PC-9 (cell line): ENCODE results near the gene FILIP1. TPM values are rescaled to one million over a fixed set of nuclear protein-coding genes. Genes with fewer than 3 reads are reported as not detected.

Experiments used
- BruUV-seq: library from RNA; stranded (reverse); fragments of 400-500 nt; replicated peaks from 2 replicates; lab custom pipeline; 2021; lab: Mats Ljungman, UMichigan
- CTCF ChIA-PET: fragments of 300-600 bp; sonication (Branson Sonifier 250); formaldehyde crosslinking; loops from one replicate; lab custom pipeline; 2022; ENCODE audit warnings: antibody characterized with exemption; lab: Charles Lee
- POLR2A ChIA-PET: fragments of 300-600 bp; sonication (Branson Sonifier 250); formaldehyde crosslinking; loops from one replicate; lab custom pipeline; 2022; ENCODE audit warnings: antibody characterized with exemption; ENCODE audit not compliant: unreplicated experiment; lab: Charles Lee
- DNase-seq, 2 experiments: peaks; one replicate each; pipeline versions ENCODE4 v3.0.0 to v3.0.0-alpha.2; 2015 to 2022; ENCODE audit warnings: mixed read lengths in 1 of 2
- H2AFZ ChIP-seq: fragments of 200-600 bp; sonication (generic); 2 replicates; pipeline ENCODE4 v1.8.1; 2017; ENCODE audit warnings: antibody characterized with exemption
- H3F3A ChIP-seq: fragments of 200-600 bp; sonication (generic); 2 replicates; pipeline ENCODE4 v1.8.1; 2017; ENCODE audit warnings: antibody characterized with exemption, mild to moderate bottlenecking, low read depth; ENCODE audit not compliant: insufficient read depth
- H3K27ac ChIP-seq: fragments of 200-600 bp; sonication (generic); 2 replicates; pipeline ENCODE4 v1.6.1; 2016; ENCODE audit warnings: mixed run types
- H3K27me3 ChIP-seq: fragments of 200-600 bp; sonication (generic); 2 replicates; pipeline ENCODE4 v1.6.1; 2016; ENCODE audit warnings: low read depth, mixed run types; ENCODE audit not compliant: insufficient read depth
- H3K36me3 ChIP-seq: fragments of 200-600 bp; sonication (generic); 2 replicates; pipeline ENCODE4 v1.6.1; 2016; ENCODE audit warnings: low read depth, mixed run types
- H3K4me1 ChIP-seq: fragments of 200-600 bp; sonication (generic); replicated peaks from 2 replicates; pipeline ENCODE4 v1.6.1; 2016; ENCODE audit warnings: mixed run types; ENCODE audit not compliant: insufficient read depth
- H3K4me2 ChIP-seq: fragments of 200-600 bp; sonication (generic); 2 replicates; pipeline ENCODE4 v1.6.1; 2017; ENCODE audit warnings: mixed run types
- H3K4me3 ChIP-seq: fragments of 200-600 bp; sonication (generic); 2 replicates; pipeline ENCODE4 v1.6.1; 2016; ENCODE audit warnings: mixed run types
- H3K79me2 ChIP-seq: fragments of 200-600 bp; sonication (generic); 2 replicates; pipeline ENCODE4 v1.6.1; 2017; ENCODE audit warnings: low read depth, mixed run types
- H3K9me2 ChIP-seq: fragments of 200-600 bp; sonication (generic); 2 replicates; pipeline ENCODE4 v1.8.1; 2017; ENCODE audit warnings: mild to moderate bottlenecking; ENCODE audit not compliant: insufficient read depth
- H3K9me3 ChIP-seq: fragments of 200-600 bp; sonication (generic); 2 replicates; pipeline ENCODE4 v1.8.1; 2016; ENCODE audit warnings: low read depth; ENCODE audit not compliant: insufficient read depth
- H4K20me1 ChIP-seq: fragments of 200-600 bp; sonication (generic); 2 replicates; pipeline ENCODE4 v1.8.1; 2017; ENCODE audit not compliant: insufficient read depth
- CTCF ChIP-seq: fragments of 200-600 bp; sonication (generic); conservative IDR thresholded peaks from 2 replicates; pipeline ENCODE4 v1.6.1; 2017; ENCODE audit warnings: mixed run types, antibody characterized with exemption, mild to moderate bottlenecking, moderate library complexity
- EZH2 ChIP-seq: fragments of 200-600 bp; sonication (generic); IDR thresholded peaks from 2 replicates; pipeline ENCODE4 v1.8.0; 2017; ENCODE audit warnings: antibody characterized with exemption, low read depth
- intact Hi-C: fragments of 100-400 bp; cut with micrococcal nuclease; formaldehyde crosslinking; loops from one replicate; pipeline ENCODE4 v1.10.0; 2022; ENCODE audit not compliant: unreplicated experiment
- total RNA-seq: library from RNA; stranded (reverse); gene quantifications from 2 replicates; pipeline ENCODE4 v1.2.3, GENCODE V29; 2021

FILIP1 gene
- total RNA-seq, 1 experiment from 2014 or later, result 0.15 TPM

- no peaks in the 10 kb centered on the region for H3K27me3 ChIP-seq
- H3K36me3 ChIP-seq, result no peaks in the 10 kb centered on the region
- ChIA-PET POLR2A (interaction anchor here (0.7 kb wide), 1 partner anchor 633 kb away, joined by 5 read pairs; no protein-coding TSS in a partner anchor), CTCF (no interaction called here)
- H3K27ac ChIP-seq, result no peak overlapping the region
- H3K79me2 ChIP-seq, result no peaks in the 10 kb centered on the region
- no peak for TF ChIP-seq EZH2
- H4K20me1 ChIP-seq, result no peaks in the 10 kb centered on the region
- BruUV-seq, result no TSS peak
- H2AFZ ChIP-seq, result no peak overlapping the region
- no peak overlapping the region for H3K4me3 ChIP-seq
- intact Hi-C loops, result no loop called here
- H3K4me2 ChIP-seq, result no peak overlapping the region
- H3F3A ChIP-seq, result no peaks in the 10 kb centered on the region
- H3K9me2 ChIP-seq, result no peaks in the 10 kb centered on the region; the same call in 1 of the 2 replicates
- 0 out of 2 replicates have a peak, but pooled peaks cover 4% of the 10 kb centered on the region for H3K4me1 ChIP-seq
- DNase-seq, result no peak
- no peaks in the 10 kb centered on the region for H3K9me3 ChIP-seq
Observed at GRCh38 chr6:75422024-75422639, 71.5 kb downstream of the FILIP1 start.

GRCh38 chr6:75421316-75422023 lies 72.1 kb downstream of the FILIP1 start:
- POLR2A ChIA-PET, result interaction anchor here (0.7 kb wide), 1 partner anchor 633 kb away, joined by 5 read pairs; no protein-coding TSS in a partner anchor
- Histone ChIP-seq H3K27me3 (no peaks in the 10 kb centered on the region), H3K27ac (no peak overlapping the region), H3K4me2 (no peak overlapping the region), H4K20me1 (no peaks in the 10 kb centered on the region), H3K36me3 (no peaks in the 10 kb centered on the region), H3K9me2 (no peaks in the 10 kb centered on the region; the same call in 1 of the 2 replicates), H3K4me3 (no peak overlapping the region), H3K79me2 (no peaks in the 10 kb centered on the region), H3K4me1 (0 out of 2 replicates have a peak, but pooled peaks cover 4% of the 10 kb centered on the region), H3K9me3 (no peaks in the 10 kb centered on the region), H2AFZ (no peak overlapping the region), H3F3A (no peaks in the 10 kb centered on the region)
- TF ChIP-seq CTCF (no peak), EZH2 (no peak)
- intact Hi-C loops, result no loop called here
- CTCF ChIA-PET, result no interaction called here
- BruUV-seq, result no TSS peak
- no peak for DNase-seq

- Histone ChIP-seq H3K79me2 (no peaks in the 10 kb centered on the region), H3K36me3 (no peaks in the 10 kb centered on the region), H3K27me3 (no peaks in the 10 kb centered on the region), H3K4me3 (no peak overlapping the region), H3K9me2 (no peaks in the 10 kb centered on the region; the same call in 1 of the 2 replicates), H4K20me1 (no peaks in the 10 kb centered on the region), H3K9me3 (no peaks in the 10 kb centered on the region), H3F3A (no peaks in the 10 kb centered on the region), H3K4me1 (0 out of 2 replicates have a peak, but pooled peaks cover 4% of the 10 kb centered on the region), H2AFZ (no peak overlapping the region), H3K4me2 (no peak overlapping the region), H3K27ac (no peak overlapping the region)
- no TSS peak for BruUV-seq
- no peak for DNase-seq
- intact Hi-C loops, result no loop called here
- ChIA-PET CTCF (no interaction called here), POLR2A (no interaction called here)
- TF ChIP-seq CTCF (no peak), EZH2 (no peak)
Observed at GRCh38 chr6:75419980-75420379, 73.6 kb downstream of the FILIP1 start.
